Measurements from ENCODE around the gene PACRGL. TPM values are rescaled to one million over a fixed set of nuclear protein-coding genes. Genes with fewer than 3 reads are reported as not detected.

The PACRGL gene
- 21.5 and 32.0 TPM in 2 replicates for total RNA-seq

DNA sequence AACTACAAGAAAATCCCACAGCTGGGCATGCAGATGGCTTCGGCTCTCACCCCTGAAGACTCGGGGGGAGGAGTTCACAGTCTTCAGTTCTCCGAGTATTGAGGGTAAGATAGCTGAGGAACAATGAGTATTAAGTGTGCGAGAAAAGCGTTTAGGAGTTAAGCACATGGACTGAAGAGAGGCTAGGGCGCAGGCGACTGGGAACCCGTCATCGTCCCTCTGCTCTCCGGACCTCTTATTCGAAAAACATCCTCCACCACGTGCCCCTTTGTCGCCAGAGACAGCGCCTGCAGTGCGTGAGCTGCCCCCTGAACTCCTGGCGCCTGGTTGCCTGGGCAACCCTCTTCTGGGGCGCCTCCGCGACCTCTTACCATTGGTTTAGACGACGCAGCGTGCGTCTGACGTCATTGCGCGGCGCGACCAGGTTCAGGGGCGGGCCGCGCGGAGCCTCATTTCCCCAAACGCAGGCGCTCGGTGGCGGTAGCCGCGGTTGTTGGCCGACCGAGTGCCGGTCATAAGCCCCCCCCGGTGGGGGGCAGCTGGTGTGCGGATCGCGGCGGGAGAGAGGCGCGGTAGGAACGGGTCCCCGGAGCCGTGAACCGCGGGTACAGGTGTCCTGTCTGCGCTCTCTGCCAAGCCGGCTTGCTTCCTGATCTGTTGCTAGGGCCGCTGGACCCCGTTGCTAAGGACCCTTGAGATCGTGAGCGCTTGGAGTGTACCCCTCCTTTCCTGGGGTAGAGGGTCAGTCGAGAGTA, at the start of gene PACRGL:
Gene PACRGL, plus strand, starts transcription at position 452 of the 755 bp plus-strand sequence. CDS start 4,024 bp downstream, outside the sequence.

